A549 (cell line): ENCODE measurements around the gene YOD1. TPM values are rescaled to one million over a fixed set of nuclear protein-coding genes. Genes with fewer than 3 reads are reported as not detected.

Experiments
- ATAC-seq, 2 experiments: fragments of 200-7000 bp in 1 of 2; fragments of >200 bp in 1 of 2; cut with Nextera tagmentation in 1 of 2; cut with Tn5 transposase in 1 of 2; 3 replicates each; pipeline versions ENCODE4 v1.8.0 to v1.9.1; 2018 to 2020; ENCODE audit warnings: mild to moderate bottlenecking in 1 of 2, moderate library complexity in 1 of 2
- CTCF ChIA-PET: fragments of 300-600 bp; sonication (Branson Sonifier 250); formaldehyde crosslinking; extraction: SDS; loops from one replicate; lab custom pipeline; 2021; ENCODE audit warnings: antibody characterized with exemption, inconsistent platforms; lab: Yijun Ruan, JAX
- POLR2A ChIA-PET: fragments of 350-600 bp; formaldehyde crosslinking; extraction: SDS; loops from one replicate; lab custom pipeline; 2021; ENCODE audit warnings: antibody characterized with exemption, inconsistent platforms; lab: Yijun Ruan, JAX
- DNase-seq, 2 experiments: peaks; one replicate each; pipeline versions ENCODE4 v3.0.0 to v3.0.0-alpha.2; 2011 to 2016; ENCODE audit warnings: low read depth in 1 of 2, low spot score in 1 of 2
- FAIRE-seq: peaks from 2 replicates; lab custom pipeline; 2011; peaks lifted over from hg19 to GRCh38; lab: Jason Lieb, UNC
- H3K27ac ChIP-seq, 2 experiments: fragments of >200 bp; sonication (Bioruptor Twin); formaldehyde crosslinking; 3 replicates each; pipeline ENCODE4 v1.5.1; 2016 to 2017
- H3K4me1 ChIP-seq: fragments of >200 bp; sonication (Bioruptor Twin); formaldehyde crosslinking; 3 replicates; pipeline ENCODE4 v1.6.1; 2016
- H3K4me2 ChIP-seq: fragments of >200 bp; sonication (Bioruptor Twin); formaldehyde crosslinking; 3 replicates; pipeline ENCODE4 v1.6.1; 2016
- H3K4me3 ChIP-seq: fragments of >200 bp; sonication (Bioruptor Twin); formaldehyde crosslinking; 3 replicates; pipeline ENCODE4 v1.5.1; 2016
- H3K9me3 ChIP-seq: fragments of >200 bp; sonication (Bioruptor Twin); formaldehyde crosslinking; 3 replicates; pipeline ENCODE4 v1.6.1; 2016
- BCL3 ChIP-seq: fragments of >200 bp; sonication (Bioruptor Twin); formaldehyde crosslinking; IDR thresholded peaks from 3 replicates; pipeline ENCODE4 v1.6.1; 2016
- BHLHE40 ChIP-seq: IDR thresholded peaks from 2 replicates; pipeline ENCODE4 v1.6.1; 2012; ENCODE audit warnings: low read depth, low read length, inconsistent platforms
- CBX8 ChIP-seq: fragments of 200-600 bp; sonication (generic); IDR thresholded peaks from 2 replicates; pipeline ENCODE4 v1.6.1; 2016
- CHD4 ChIP-seq: fragments of 200-600 bp; sonication (generic); IDR thresholded peaks from 2 replicates; pipeline ENCODE4 v1.6.1; 2016; ENCODE audit warnings: antibody characterized with exemption, mild to moderate bottlenecking, borderline replicate concordance
- CTCF ChIP-seq: fragments of >200 bp; sonication (Bioruptor Twin); formaldehyde crosslinking; IDR thresholded peaks from 3 replicates; pipeline ENCODE4 v1.5.1; 2016
- EP300 ChIP-seq, 2 experiments: fragments of >200 bp; sonication (Bioruptor Twin); formaldehyde crosslinking; IDR thresholded peaks; 2 replicates in 1 of 2; 3 replicates in 1 of 2; pipeline ENCODE4 v1.6.1; 2016 to 2017
- ESRRA ChIP-seq: fragments of 150-350 bp; IDR thresholded peaks from 2 replicates; pipeline ENCODE4 v1.6.1; 2014; ENCODE audit warnings: mild to moderate bottlenecking, low read length, borderline replicate concordance
- FOSL2 ChIP-seq, 2 experiments: fragments of 450-650 bp in 1 of 2; fragments of >200 bp in 1 of 2; sonication (Bioruptor Twin) in 1 of 2; formaldehyde crosslinking; IDR thresholded peaks; 2 replicates each; pipeline versions ENCODE4 v1.5.0 to v1.6.1; 2016 to 2020; ENCODE audit warnings: mild to moderate bottlenecking in 1 of 2, moderate library complexity in 1 of 2
- FOXS1 ChIP-seq: fragments of 250-450 bp; sonication (Bioruptor Pico); IDR thresholded peaks from 2 replicates; pipeline ENCODE4 v1.5.0; 2020; ENCODE audit warnings: mild to moderate bottlenecking, moderate library complexity
- GATA3 ChIP-seq: IDR thresholded peaks from 2 replicates; pipeline ENCODE4 v1.6.1; 2012; ENCODE audit warnings: borderline replicate concordance
- HEYL ChIP-seq: fragments of 250-450 bp; sonication (Bioruptor Pico); IDR thresholded peaks from 2 replicates; pipeline ENCODE4 v1.8.0; 2021; ENCODE audit warnings: mild to moderate bottlenecking, moderate library complexity
- HMGXB4 ChIP-seq: fragments of 250-450 bp; sonication (Bioruptor Pico); IDR thresholded peaks from 2 replicates; pipeline ENCODE4 v1.5.0; 2021; ENCODE audit warnings: mild to moderate bottlenecking, moderate library complexity, borderline replicate concordance
- HOXB13 ChIP-seq: fragments of 250-450 bp; sonication (Bioruptor Pico); IDR thresholded peaks from 2 replicates; pipeline ENCODE4 v1.5.0; 2020; ENCODE audit warnings: low read depth, mild to moderate bottlenecking, moderate library complexity
- KDM1A ChIP-seq: fragments of 200-600 bp; sonication (generic); IDR thresholded peaks from 2 replicates; pipeline ENCODE4 v1.6.1; 2016; ENCODE audit warnings: low read depth, mild to moderate bottlenecking
- KDM5A ChIP-seq: fragments of 200-600 bp; sonication (generic); IDR thresholded peaks from 2 replicates; pipeline ENCODE4 v1.6.1; 2016; ENCODE audit warnings: antibody characterized with exemption, mild to moderate bottlenecking
- MAZ ChIP-seq: fragments of 150-350 bp; IDR thresholded peaks from 2 replicates; pipeline ENCODE4 v1.6.1; 2014; ENCODE audit warnings: antibody characterized with exemption, low read depth, low read length, borderline replicate concordance
- MYC ChIP-seq: IDR thresholded peaks from 2 replicates; pipeline ENCODE4 v1.6.1; 2012; ENCODE audit warnings: mild to moderate bottlenecking, inconsistent platforms, low read length, improper control_type of control experiment, borderline replicate concordance
- NFE2L2 ChIP-seq: fragments of 150-350 bp; conservative IDR thresholded peaks from 2 replicates; pipeline ENCODE4 v1.6.1; 2014; ENCODE audit warnings: low read length
- NR3C1 ChIP-seq: fragments of >200 bp; sonication (Bioruptor Twin); formaldehyde crosslinking; IDR thresholded peaks from 3 replicates; pipeline ENCODE4 v1.6.1; 2017
- PHF8 ChIP-seq: fragments of 200-600 bp; sonication (generic); IDR thresholded peaks from 2 replicates; pipeline ENCODE4 v1.6.1; 2016; ENCODE audit warnings: low read depth, mild to moderate bottlenecking, antibody characterized with exemption, moderate library complexity, borderline replicate concordance
- RFX5 ChIP-seq: fragments of 450-650 bp; IDR thresholded peaks from 2 replicates; pipeline ENCODE4 v1.7.1; 2014; ENCODE audit warnings: antibody characterized with exemption, mild to moderate bottlenecking, moderate library complexity
- ZNF302 ChIP-seq: fragments of 250-450 bp; sonication (Bioruptor Pico); IDR thresholded peaks from 2 replicates; pipeline ENCODE4 v1.9.0; 2021; ENCODE audit warnings: inconsistent platforms, mild to moderate bottlenecking, moderate library complexity
- WGBS: methylation state at CpG from one replicate; pipeline ENCODE4 v1.1.6; 2017; ENCODE audit errors: missing lambda C conversion rate; 5-methylcytosine and 5-hydroxymethylcytosine counted together
- polyA plus RNA-seq, 4 experiments: library from polyadenylated mRNA; depleted of rRNA in 3 of 4; stranded (reverse); fragments of >200 nt; fragmentation: RNase III in 1 of 4; extraction: RNeasy Plus Mini Kit Qiagen cat#74134 plus additional on column Dnase treatment in 1 of 4; gene quantifications; 2 replicates in 3 of 4; 3 replicates in 1 of 4; pipeline ENCODE4 v1.2.3, GENCODE V29; 2011 to 2017

The YOD1 gene
- polyA plus RNA-seq, 2 of the 4 experiments (the other 2 are of a cell fraction): 7.0 to 10.3 TPM

- no peaks in the 10 kb centered on the region for H3K9me3 ChIP-seq
- ATAC-seq: no peak
- TF ChIP-seq GATA3 (no peak), CBX8 (no peak), MYC (no peak), CHD4 (no peak), ESRRA (no peak), NFE2L2 (no peak), HEYL (CRISPR knock-in tag) (no peak), KDM5A (no peak), ZNF302 (CRISPR knock-in tag) (no peak), MAZ (no peak), HOXB13 (no peak), EP300 (IDR thresholded peaks at IDR 0.05) (no peak), KDM1A (no peak), CTCF (no peak), RFX5 (no peak), BHLHE40 (no peak), PHF8 (no peak), BCL3 (no peak), FOXS1 (CRISPR knock-in tag) (no peak), FOSL2 (IDR thresholded peaks at IDR 0.05) (no peak), FOSL2 (CRISPR knock-in tag; IDR thresholded peaks at IDR 0.05) (no peak)
- TF ChIP-seq, all 56 proteins: peak for 0
- H3K4me1 ChIP-seq: no peaks in the 10 kb centered on the region
- H3K27ac ChIP-seq: no peak overlapping the region
- no peak overlapping the region for H3K4me3 ChIP-seq
- ChIA-PET POLR2A (no interaction called here), CTCF (interaction anchor here (0.6 to 2.6 kb wide), 7 partner anchors 10 to 633 kb away, joined by 3 to 11 read pairs (median 4); no protein-coding TSS in a partner anchor)
- FAIRE-seq (no peak), DNase-seq (no peak)
- WGBS: 79% methylated on average over 4 of the region's 4 CpGs
- H3K4me2 ChIP-seq: no peak overlapping the region
These were observed 8.9 kb upstream of the YOD1 start for GRCh38 chr1:207059881-207060280.

- peak in 1 of 2 experiments; percentile 75; a peak in 4 of 6 replicates for ATAC-seq
- H3K4me1 ChIP-seq: no peaks in the 10 kb centered on the region
- DNase-seq: no peak
- no peaks in the 10 kb centered on the region for H3K9me3 ChIP-seq
- no peak overlapping the region for H3K4me3 ChIP-seq
- H3K27ac ChIP-seq: no peak overlapping the region
- WGBS: 85% methylated on average over 6 of the region's 6 CpGs
- FAIRE-seq: no peak
- no peak for TF ChIP-seq NR3C1
- TF ChIP-seq HMGXB4 (CRISPR knock-in tag): no peak
- no peak for TF ChIP-seq ZNF302 (CRISPR knock-in tag)
- ChIA-PET POLR2A (no interaction called here), CTCF (interaction anchor here (1.0 to 2.6 kb wide), 7 partner anchors 9 to 347 kb away, joined by 3 to 11 read pairs (median 5); no protein-coding TSS in a partner anchor)
- H3K4me2 ChIP-seq: no peak overlapping the region
These were observed 8.2 kb upstream of the YOD1 start for GRCh38 chr1:207058878-207059867.
